SK-N-SH treated with all-trans-retinoic acid at 6 μM for 48 hours (cell line): ENCODE results near the gene TSPAN9.

Experiments used
- ATAC-seq: fragments of 200-7000 bp; cut with Tn5 transposase; 3 replicates; pipeline ENCODE4 v1.9.1; 2020; ENCODE audit warnings: mild to moderate bottlenecking, moderate library complexity
- ARNTL ChIP-seq: fragments of 450-650 bp; formaldehyde crosslinking; IDR thresholded peaks from 2 replicates; pipeline ENCODE4 v1.5.0; 2020; ENCODE audit warnings: low read depth, mild to moderate bottlenecking, moderate library complexity, borderline replicate concordance
- BACH2 ChIP-seq: fragments of 250-450 bp; sonication (Bioruptor Pico); IDR thresholded peaks from 2 replicates; pipeline ENCODE4 v1.9.0; 2021; ENCODE audit warnings: mild to moderate bottlenecking, borderline replicate concordance
- CSDC2 ChIP-seq: fragments of 250-450 bp; sonication (Bioruptor Pico); IDR thresholded peaks from 2 replicates; pipeline ENCODE4 v1.5.0; 2020; ENCODE audit warnings: mild to moderate bottlenecking, moderate library complexity
- ESRRG ChIP-seq: fragments of 250-450 bp; sonication (Bioruptor Pico); IDR thresholded peaks from 2 replicates; pipeline ENCODE4 v1.6.1; 2021; ENCODE audit warnings: mild to moderate bottlenecking
- GLIS3 ChIP-seq: fragments of 250-450 bp; sonication (Bioruptor Pico); IDR thresholded peaks from 2 replicates; pipeline ENCODE4 v1.5.0; 2020; ENCODE audit warnings: mild to moderate bottlenecking, moderate library complexity
- PPARA ChIP-seq: fragments of 250-450 bp; sonication (Bioruptor Pico); IDR thresholded peaks from 2 replicates; pipeline ENCODE4 v1.5.0; 2020; ENCODE audit warnings: mild to moderate bottlenecking, borderline replicate concordance
- RARB ChIP-seq: fragments of 250-450 bp; sonication (Bioruptor Pico); IDR thresholded peaks from 2 replicates; pipeline ENCODE4 v1.8.0; 2021; ENCODE audit warnings: mild to moderate bottlenecking, moderate library complexity
- SNAI2 ChIP-seq: fragments of 250-450 bp; sonication (Bioruptor Pico); IDR thresholded peaks from 2 replicates; pipeline ENCODE4 v1.5.0; 2020; ENCODE audit warnings: mild to moderate bottlenecking, moderate library complexity
- TOX ChIP-seq: fragments of 250-450 bp; sonication (Bioruptor Pico); IDR thresholded peaks from 2 replicates; pipeline ENCODE4 v1.8.0; 2021; ENCODE audit warnings: mild to moderate bottlenecking, moderate library complexity, borderline replicate concordance
- ZC3H10 ChIP-seq: fragments of 250-450 bp; sonication (Bioruptor Pico); IDR thresholded peaks from 2 replicates; pipeline ENCODE4 v1.5.1; 2021; ENCODE audit warnings: mild to moderate bottlenecking, moderate library complexity
- ZFP3 ChIP-seq: fragments of 250-450 bp; sonication (Bioruptor Pico); IDR thresholded peaks from 2 replicates; pipeline ENCODE4 v1.5.0; 2020; ENCODE audit warnings: mild to moderate bottlenecking, moderate library complexity
- ZFP30 ChIP-seq: fragments of 450-650 bp; formaldehyde crosslinking; IDR thresholded peaks from 2 replicates; pipeline ENCODE4 v1.5.0; 2022; ENCODE audit warnings: mild to moderate bottlenecking, moderate library complexity
- ZNF565 ChIP-seq: fragments of 450-650 bp; formaldehyde crosslinking; conservative IDR thresholded peaks from 2 replicates; pipeline ENCODE4 v1.5.0; 2020; ENCODE audit warnings: low read depth, mild to moderate bottlenecking, moderate library complexity
- ZNF70 ChIP-seq: fragments of 450-650 bp; formaldehyde crosslinking; IDR thresholded peaks from 2 replicates; pipeline ENCODE4 v1.5.0; 2020; ENCODE audit warnings: mild to moderate bottlenecking, moderate library complexity
- ZNF8 ChIP-seq: fragments of 450-650 bp; formaldehyde crosslinking; IDR thresholded peaks from 2 replicates; pipeline ENCODE4 v1.5.0; 2020; ENCODE audit warnings: mild to moderate bottlenecking, moderate library complexity
- TF ChIP-seq, protein P1 (sequence below): fragments of 250-450 bp; sonication (Bioruptor Pico); IDR thresholded peaks from 2 replicates; pipeline ENCODE4 v1.8.0; 2020; ENCODE audit warnings: mild to moderate bottlenecking, moderate library complexity, borderline replicate concordance
- TF ChIP-seq, protein P2 (sequence below): fragments of 250-450 bp; sonication (Bioruptor Pico); IDR thresholded peaks from 2 replicates; pipeline ENCODE4 v1.5.1; 2021; ENCODE audit warnings: mild to moderate bottlenecking, moderate library complexity
- TF ChIP-seq, protein P3 (sequence below): fragments of 250-450 bp; sonication (Bioruptor Pico); IDR thresholded peaks from 2 replicates; pipeline ENCODE4 v1.5.1; 2020; ENCODE audit warnings: low read depth, mild to moderate bottlenecking, moderate library complexity
- TF ChIP-seq, protein P4 (sequence below): fragments of 250-450 bp; sonication (Bioruptor Pico); IDR thresholded peaks from 2 replicates; pipeline ENCODE4 v1.5.0; 2020; ENCODE audit warnings: mild to moderate bottlenecking, moderate library complexity
- TF ChIP-seq, protein P5 (sequence below): fragments of 250-450 bp; sonication (Bioruptor Pico); IDR thresholded peaks from 2 replicates; pipeline ENCODE4 v1.8.0; 2021; ENCODE audit warnings: low read depth, mild to moderate bottlenecking, moderate library complexity, borderline replicate concordance

TSPAN9 gene

DNA sequence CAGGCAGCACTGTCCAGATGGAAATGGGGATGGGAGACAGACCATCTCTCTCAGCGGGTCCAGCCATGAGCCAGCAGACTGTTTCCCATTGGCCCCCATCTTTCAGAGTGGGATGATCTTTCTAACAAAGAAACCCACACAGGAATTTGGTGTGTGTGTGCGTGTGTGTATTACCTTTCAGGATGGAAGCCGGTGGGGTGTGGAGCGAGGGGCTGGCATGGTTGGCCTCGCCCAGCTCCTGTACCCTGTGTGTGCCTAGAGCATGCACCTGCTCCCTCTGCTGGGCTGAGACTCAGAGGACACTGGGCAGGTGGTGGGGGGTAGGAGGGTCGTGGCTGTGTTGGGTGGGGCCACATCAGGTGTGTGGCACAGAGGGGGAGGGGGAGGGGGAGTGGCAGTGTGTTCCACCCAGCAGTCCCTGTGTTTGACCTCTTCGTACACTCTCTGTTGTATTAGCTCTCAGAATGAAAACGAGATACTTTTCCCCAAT lies 33.0 kb upstream of the TSPAN9 start:
- no peak for ATAC-seq
- TF ChIP-seq ZNF70 (no peak), RARB (CRISPR knock-in tag) (no peak), BACH2 (CRISPR knock-in tag) (no peak), GLIS3 (CRISPR knock-in tag) (no peak), ARNTL (CRISPR knock-in tag) (no peak), ESRRG (CRISPR knock-in tag) (no peak), SNAI2 (CRISPR knock-in tag) (no peak), ZFP30 (CRISPR knock-in tag) (no peak), ZC3H10 (CRISPR knock-in tag) (no peak), ZNF565 (CRISPR knock-in tag) (no peak), PPARA (CRISPR knock-in tag) (no peak), CSDC2 (no peak), ZFP3 (CRISPR knock-in tag) (no peak), TOX (no peak), ZNF8 (CRISPR knock-in tag) (no peak)
- TF ChIP-seq, protein P1, sequence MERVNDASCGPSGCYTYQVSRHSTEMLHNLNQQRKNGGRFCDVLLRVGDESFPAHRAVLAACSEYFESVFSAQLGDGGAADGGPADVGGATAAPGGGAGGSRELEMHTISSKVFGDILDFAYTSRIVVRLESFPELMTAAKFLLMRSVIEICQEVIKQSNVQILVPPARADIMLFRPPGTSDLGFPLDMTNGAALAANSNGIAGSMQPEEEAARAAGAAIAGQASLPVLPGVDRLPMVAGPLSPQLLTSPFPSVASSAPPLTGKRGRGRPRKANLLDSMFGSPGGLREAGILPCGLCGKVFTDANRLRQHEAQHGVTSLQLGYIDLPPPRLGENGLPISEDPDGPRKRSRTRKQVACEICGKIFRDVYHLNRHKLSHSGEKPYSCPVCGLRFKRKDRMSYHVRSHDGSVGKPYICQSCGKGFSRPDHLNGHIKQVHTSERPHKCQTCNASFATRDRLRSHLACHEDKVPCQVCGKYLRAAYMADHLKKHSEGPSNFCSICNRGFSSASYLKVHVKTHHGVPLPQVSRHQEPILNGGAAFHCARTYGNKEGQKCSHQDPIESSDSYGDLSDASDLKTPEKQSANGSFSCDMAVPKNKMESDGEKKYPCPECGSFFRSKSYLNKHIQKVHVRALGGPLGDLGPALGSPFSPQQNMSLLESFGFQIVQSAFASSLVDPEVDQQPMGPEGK (CRISPR knock-in tag), result no peak
- TF ChIP-seq, protein P2, sequence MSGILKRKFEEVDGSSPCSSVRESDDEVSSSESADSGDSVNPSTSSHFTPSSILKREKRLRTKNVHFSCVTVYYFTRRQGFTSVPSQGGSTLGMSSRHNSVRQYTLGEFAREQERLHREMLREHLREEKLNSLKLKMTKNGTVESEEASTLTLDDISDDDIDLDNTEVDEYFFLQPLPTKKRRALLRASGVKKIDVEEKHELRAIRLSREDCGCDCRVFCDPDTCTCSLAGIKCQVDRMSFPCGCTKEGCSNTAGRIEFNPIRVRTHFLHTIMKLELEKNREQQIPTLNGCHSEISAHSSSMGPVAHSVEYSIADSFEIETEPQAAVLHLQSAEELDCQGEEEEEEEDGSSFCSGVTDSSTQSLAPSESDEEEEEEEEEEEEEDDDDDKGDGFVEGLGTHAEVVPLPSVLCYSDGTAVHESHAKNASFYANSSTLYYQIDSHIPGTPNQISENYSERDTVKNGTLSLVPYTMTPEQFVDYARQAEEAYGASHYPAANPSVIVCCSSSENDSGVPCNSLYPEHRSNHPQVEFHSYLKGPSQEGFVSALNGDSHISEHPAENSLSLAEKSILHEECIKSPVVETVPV (CRISPR knock-in tag), result no peak
- TF ChIP-seq, protein P3, sequence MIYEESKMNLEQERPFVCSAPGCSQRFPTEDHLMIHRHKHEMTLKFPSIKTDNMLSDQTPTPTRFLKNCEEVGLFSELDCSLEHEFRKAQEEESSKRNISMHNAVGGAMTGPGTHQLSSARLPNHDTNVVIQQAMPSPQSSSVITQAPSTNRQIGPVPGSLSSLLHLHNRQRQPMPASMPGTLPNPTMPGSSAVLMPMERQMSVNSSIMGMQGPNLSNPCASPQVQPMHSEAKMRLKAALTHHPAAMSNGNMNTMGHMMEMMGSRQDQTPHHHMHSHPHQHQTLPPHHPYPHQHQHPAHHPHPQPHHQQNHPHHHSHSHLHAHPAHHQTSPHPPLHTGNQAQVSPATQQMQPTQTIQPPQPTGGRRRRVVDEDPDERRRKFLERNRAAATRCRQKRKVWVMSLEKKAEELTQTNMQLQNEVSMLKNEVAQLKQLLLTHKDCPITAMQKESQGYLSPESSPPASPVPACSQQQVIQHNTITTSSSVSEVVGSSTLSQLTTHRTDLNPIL (CRISPR knock-in tag), result no peak
- TF ChIP-seq, protein P4, sequence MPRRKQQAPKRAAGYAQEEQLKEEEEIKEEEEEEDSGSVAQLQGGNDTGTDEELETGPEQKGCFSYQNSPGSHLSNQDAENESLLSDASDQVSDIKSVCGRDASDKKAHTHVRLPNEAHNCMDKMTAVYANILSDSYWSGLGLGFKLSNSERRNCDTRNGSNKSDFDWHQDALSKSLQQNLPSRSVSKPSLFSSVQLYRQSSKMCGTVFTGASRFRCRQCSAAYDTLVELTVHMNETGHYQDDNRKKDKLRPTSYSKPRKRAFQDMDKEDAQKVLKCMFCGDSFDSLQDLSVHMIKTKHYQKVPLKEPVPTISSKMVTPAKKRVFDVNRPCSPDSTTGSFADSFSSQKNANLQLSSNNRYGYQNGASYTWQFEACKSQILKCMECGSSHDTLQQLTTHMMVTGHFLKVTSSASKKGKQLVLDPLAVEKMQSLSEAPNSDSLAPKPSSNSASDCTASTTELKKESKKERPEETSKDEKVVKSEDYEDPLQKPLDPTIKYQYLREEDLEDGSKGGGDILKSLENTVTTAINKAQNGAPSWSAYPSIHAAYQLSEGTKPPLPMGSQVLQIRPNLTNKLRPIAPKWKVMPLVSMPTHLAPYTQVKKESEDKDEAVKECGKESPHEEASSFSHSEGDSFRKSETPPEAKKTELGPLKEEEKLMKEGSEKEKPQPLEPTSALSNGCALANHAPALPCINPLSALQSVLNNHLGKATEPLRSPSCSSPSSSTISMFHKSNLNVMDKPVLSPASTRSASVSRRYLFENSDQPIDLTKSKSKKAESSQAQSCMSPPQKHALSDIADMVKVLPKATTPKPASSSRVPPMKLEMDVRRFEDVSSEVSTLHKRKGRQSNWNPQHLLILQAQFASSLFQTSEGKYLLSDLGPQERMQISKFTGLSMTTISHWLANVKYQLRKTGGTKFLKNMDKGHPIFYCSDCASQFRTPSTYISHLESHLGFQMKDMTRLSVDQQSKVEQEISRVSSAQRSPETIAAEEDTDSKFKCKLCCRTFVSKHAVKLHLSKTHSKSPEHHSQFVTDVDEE (CRISPR knock-in tag), result no peak
- TF ChIP-seq, protein P5, sequence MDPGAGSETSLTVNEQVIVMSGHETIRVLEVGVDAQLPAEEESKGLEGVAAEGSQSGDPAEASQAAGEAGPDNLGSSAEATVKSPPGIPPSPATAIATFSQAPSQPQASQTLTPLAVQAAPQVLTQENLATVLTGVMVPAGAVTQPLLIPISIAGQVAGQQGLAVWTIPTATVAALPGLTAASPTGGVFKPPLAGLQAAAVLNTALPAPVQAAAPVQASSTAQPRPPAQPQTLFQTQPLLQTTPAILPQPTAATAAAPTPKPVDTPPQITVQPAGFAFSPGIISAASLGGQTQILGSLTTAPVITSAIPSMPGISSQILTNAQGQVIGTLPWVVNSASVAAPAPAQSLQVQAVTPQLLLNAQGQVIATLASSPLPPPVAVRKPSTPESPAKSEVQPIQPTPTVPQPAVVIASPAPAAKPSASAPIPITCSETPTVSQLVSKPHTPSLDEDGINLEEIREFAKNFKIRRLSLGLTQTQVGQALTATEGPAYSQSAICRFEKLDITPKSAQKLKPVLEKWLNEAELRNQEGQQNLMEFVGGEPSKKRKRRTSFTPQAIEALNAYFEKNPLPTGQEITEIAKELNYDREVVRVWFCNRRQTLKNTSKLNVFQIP (CRISPR knock-in tag), result no peak

DNA sequence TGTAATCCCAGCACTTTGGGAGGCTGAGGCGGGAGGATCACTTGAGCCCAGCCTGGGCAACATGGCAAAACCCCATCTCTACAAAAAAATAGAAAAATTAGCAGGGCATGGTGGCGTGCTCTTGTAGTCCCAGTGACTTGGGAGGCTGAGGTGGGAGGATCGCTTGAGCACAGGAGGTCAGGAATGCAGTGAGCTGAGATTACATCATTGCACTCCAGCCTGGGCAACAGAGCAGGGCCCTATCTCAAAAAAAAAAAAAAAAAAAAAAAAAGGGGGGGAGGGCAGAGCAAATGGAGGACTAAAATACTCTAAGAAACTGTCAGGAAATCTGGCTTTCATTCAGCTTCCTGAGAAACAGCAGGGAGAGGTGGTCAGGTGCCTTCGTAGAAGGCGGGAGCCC lies 31.7 kb upstream of the TSPAN9 start:
- TF ChIP-seq, protein P3 (CRISPR knock-in tag), result no peak
- TF ChIP-seq ESRRG (CRISPR knock-in tag) (no peak), CSDC2 (no peak), ZFP30 (CRISPR knock-in tag) (no peak), SNAI2 (CRISPR knock-in tag) (no peak)
- TF ChIP-seq, protein P2 (CRISPR knock-in tag), result no peak
- TF ChIP-seq, protein P1 (CRISPR knock-in tag), result no peak
- ATAC-seq, result no peak
